Tibial nerve (tissue), 4 donors: Measurements from ENCODE around the gene STK33.

ENCODE experiments used
- EP300 ChIP-seq, 2 donors: sonication (generic); formaldehyde crosslinking; IDR thresholded peaks; one replicate each; pipeline ENCODE4 v1.6.1; 2017; ENCODE audit warnings: antibody characterized with exemption in 2 of 2, mild to moderate bottlenecking in 1 of 2
- POLR2A ChIP-seq, 2 donors: fragments of 450-650 bp; IDR thresholded peaks; one replicate each; pipeline ENCODE4 v1.6.1; 2017; ENCODE audit warnings: antibody characterized with exemption in 2 of 2, mild to moderate bottlenecking in 2 of 2, moderate library complexity in 2 of 2
- TF ChIP-seq, protein P1 (sequence below), 5 experiments: fragments of 200-600 bp in 3 of 5; fragments of 450-650 bp in 2 of 5; sonication (generic) in 3 of 5; IDR thresholded peaks; one replicate each; pipeline ENCODE4 v1.5.1; 2016 to 2019; ENCODE audit warnings: antibody characterized with exemption in 5 of 5, mild to moderate bottlenecking in 3 of 5, moderate library complexity in 2 of 5

DNA sequence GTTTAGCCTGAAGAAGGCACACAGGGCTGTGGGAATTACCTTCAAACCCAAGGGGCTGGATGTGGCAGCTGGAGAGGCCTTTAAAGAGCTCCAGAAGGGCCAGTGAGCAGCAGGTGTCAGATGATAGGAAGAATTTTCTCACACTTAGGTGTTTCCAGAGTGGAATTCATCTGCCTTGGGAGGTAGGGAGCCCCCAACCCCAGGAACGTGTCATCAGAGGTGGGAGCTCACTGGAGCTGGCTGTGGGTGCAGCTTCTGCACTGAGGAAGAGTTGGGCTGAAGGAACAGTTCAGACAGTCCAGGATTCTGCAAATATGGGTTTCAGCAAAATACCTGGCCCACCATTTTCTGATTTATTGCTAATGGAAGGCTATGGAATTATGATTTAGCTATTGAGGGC, 210.8 kb downstream of the STK33 start:
- TF ChIP-seq, protein P1, sequence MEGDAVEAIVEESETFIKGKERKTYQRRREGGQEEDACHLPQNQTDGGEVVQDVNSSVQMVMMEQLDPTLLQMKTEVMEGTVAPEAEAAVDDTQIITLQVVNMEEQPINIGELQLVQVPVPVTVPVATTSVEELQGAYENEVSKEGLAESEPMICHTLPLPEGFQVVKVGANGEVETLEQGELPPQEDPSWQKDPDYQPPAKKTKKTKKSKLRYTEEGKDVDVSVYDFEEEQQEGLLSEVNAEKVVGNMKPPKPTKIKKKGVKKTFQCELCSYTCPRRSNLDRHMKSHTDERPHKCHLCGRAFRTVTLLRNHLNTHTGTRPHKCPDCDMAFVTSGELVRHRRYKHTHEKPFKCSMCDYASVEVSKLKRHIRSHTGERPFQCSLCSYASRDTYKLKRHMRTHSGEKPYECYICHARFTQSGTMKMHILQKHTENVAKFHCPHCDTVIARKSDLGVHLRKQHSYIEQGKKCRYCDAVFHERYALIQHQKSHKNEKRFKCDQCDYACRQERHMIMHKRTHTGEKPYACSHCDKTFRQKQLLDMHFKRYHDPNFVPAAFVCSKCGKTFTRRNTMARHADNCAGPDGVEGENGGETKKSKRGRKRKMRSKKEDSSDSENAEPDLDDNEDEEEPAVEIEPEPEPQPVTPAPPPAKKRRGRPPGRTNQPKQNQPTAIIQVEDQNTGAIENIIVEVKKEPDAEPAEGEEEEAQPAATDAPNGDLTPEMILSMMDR (IDR thresholded peaks at IDR 0.05): no peak
- TF ChIP-seq EP300 (IDR thresholded peaks at IDR 0.05) (no peak), POLR2A (IDR thresholded peaks at IDR 0.05) (no peak)
